ENCODE data around the gene ATP2B1. TPM values are rescaled to one million over a fixed set of nuclear protein-coding genes. Genes with fewer than 3 reads are reported as not detected.

Gene ATP2B1
- total RNA-seq, 1 donor, result 214 TPM

DNA sequence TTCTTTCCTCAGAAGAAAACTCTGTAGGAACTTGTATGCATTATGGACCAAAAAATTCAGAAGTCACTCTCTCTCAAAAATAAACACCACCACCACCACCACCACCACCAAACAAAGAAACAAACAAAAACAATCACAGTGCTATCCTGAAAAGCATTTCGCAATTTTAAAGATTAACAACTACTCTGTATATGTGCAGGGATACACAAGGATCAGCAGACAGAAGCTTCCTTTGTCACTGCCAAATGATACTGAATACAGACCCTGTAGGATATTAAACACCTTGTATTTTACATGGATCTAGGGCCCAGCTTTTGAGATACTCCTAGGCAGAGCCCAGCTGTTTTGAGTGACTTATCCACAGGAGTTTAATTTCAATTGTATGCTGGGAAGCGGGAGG lies 31.7 kb downstream of the ATP2B1 start:
- no peak overlapping the region for H3K4me3 ChIP-seq (ENCODE audit: low read depth, low read length)
- DNase-seq (ENCODE audit: low read depth), result no peak
- TF ChIP-seq CTCF (IDR thresholded peaks at IDR 0.05; ENCODE audit: insufficient read depth, low read depth, low read length), result no peak

DNA sequence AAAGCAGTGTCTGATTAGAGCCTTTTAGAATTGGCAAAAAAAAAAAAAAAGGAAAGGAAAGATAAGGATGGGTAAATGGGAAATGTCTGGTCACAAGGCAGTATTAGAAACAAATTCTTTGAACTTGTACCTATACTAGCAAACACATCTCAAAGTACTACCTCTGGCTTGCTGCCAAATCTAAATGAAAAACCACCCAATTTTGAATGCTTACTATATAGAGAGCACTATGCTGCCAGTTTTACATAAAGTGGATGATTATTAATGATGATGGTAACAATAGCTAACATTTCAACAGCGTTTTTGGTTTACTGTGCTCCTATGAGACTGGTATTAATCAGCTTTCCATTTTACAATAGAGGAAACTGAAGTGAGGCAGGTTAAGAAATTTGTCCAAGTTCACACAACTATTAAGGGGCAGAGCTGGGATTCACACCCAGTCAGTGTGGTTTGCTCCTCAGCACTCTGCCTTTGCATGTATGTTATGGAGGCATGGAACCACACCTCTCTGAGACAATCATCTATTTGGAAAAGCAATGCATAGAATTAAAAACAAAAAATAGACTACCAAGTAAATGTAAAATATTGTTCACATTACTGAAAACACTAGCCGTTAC lies 34.2 kb downstream of the ATP2B1 start:
- TF ChIP-seq CTCF (IDR thresholded peaks at IDR 0.05; ENCODE audit: insufficient read depth, low read depth, low read length), result no peak
- no peak for DNase-seq (ENCODE audit: low read depth)
- no peak overlapping the region for H3K4me3 ChIP-seq (ENCODE audit: low read depth, low read length)

DNA sequence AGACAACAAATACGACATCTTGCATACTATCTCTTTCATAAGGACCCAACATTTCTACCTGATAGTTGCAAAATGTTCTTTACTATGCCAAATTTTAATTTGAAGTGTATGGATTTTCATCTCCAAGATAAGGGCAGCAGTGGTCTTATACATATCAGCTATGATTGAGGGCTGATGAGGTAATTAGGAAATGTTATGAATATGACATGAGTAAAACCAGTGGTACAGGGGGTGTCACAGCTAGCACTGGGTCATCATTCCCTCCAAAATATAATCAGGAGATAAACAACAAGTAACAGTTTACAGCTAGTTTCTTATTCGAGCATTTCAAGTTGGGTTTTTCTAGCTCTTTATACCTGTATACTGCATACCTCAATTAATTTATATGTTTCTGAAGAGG lies 35.0 kb downstream of the ATP2B1 start:
- H3K4me3 ChIP-seq (ENCODE audit: low read depth, low read length), result no peak overlapping the region
- DNase-seq (ENCODE audit: low read depth), result no peak
- TF ChIP-seq CTCF (IDR thresholded peaks at IDR 0.05; ENCODE audit: insufficient read depth, low read depth, low read length), result no peak

DNA sequence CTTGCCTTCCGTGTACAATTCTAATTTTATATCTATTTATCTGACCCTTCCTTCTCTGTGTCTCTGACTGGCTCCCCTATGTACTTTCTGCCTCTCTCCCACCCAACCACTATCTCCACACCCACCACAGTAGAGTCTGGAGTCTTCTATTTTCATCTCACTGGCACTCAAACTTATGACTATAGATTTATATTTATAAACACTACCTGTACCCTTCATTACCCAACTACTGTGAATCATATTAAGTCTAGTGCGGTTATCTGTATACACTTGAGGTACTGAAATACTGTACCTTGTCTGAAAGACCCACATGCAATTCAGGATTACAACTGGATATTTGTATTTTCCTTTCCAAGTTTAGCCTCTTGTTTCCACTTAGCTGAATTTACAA lies 36.1 kb downstream of the ATP2B1 start:
- no peak for TF ChIP-seq CTCF (IDR thresholded peaks at IDR 0.05; ENCODE audit: insufficient read depth, low read depth, low read length)
- H3K4me3 ChIP-seq (ENCODE audit: low read depth, low read length), result no peak overlapping the region
- DNase-seq (ENCODE audit: low read depth), result no peak

DNA sequence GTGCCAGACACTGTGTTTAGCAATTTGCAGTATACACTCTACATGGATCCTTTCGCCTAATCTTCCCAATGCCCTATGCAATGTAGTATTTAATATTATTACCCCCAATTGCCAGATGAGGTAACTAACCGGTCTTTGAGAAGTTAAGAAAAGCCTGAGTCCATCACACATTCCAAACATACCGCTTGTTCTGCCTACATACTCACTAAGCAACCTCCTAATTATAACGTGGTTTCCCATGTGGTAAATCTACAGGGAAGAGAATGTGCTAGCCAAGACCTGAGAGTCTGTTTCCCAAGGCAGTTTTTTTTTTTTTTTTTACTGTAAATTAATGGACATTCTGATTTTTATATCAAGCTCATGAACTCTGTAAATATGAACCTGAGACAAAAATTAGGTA lies 37.2 kb downstream of the ATP2B1 start:
- no peak overlapping the region for H3K4me3 ChIP-seq (ENCODE audit: low read depth, low read length)
- peak; percentile 58 for DNase-seq (ENCODE audit: low read depth)
- TF ChIP-seq CTCF (IDR thresholded peaks at IDR 0.05; ENCODE audit: insufficient read depth, low read depth, low read length), result no peak

GRCh38 chr12:89669197-89669596 lies 39.4 kb downstream of the ATP2B1 start:
- TF ChIP-seq CTCF (IDR thresholded peaks at IDR 0.05; ENCODE audit: insufficient read depth, low read depth, low read length), result no peak
- DNase-seq (ENCODE audit: low read depth), result no peak

DNA sequence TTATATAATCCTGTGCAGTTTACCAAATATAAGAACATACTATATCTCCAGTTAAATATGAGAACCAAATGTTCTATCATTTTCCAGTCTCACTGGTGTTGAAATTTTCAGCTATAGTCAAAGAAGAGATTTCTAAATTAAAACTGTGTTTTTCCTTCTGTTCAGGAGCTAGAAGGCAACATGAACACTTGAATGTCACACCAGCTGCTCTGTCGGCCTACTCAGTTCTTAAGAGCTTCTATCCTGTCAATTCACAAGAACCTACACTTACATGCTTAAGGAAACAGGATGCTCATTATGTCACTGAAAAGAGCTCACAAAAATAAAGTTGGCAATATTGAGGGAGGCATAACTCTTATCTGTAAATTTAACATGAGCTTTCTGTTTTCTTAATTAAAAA lies 43.1 kb downstream of the ATP2B1 start:
- H3K4me3 ChIP-seq (ENCODE audit: low read depth, low read length), result no peak overlapping the region
- DNase-seq (ENCODE audit: low read depth), result no peak
- TF ChIP-seq CTCF (IDR thresholded peaks at IDR 0.05; ENCODE audit: insufficient read depth, low read depth, low read length), result no peak

More at GRCh38 chr12:89669197-89669596, 39.4 kb downstream of the ATP2B1 start:
- H3K4me3 ChIP-seq (ENCODE audit: low read depth, low read length), result no peak overlapping the region
